Progenitor cell of endocrine pancreas (in vitro differentiated cells): ENCODE results near the gene SLC2A13. TPM values are rescaled to one million over a fixed set of nuclear protein-coding genes. Genes with fewer than 3 reads are reported as not detected.

Experiments used
- DNase-seq: peaks from one replicate; pipeline ENCODE4 v3.0.0; 2021; ENCODE audit warnings: low spot score; ENCODE audit not compliant: unreplicated experiment
- H3K27ac Mint-ChIP-seq: 2 replicates; pipeline ENCODE4 v1.8.0; 2021; ENCODE audit warnings: mild to moderate bottlenecking, moderate library complexity, mixed read lengths
- H3K27me3 Mint-ChIP-seq: 2 replicates; pipeline ENCODE4 v1.8.0; 2021; ENCODE audit warnings: mixed read lengths
- H3K36me3 Mint-ChIP-seq: 2 replicates; pipeline ENCODE4 v1.8.0; 2022; ENCODE audit warnings: mixed read lengths; ENCODE audit not compliant: insufficient read depth
- H3K4me1 Mint-ChIP-seq: 2 replicates; pipeline ENCODE4 v1.8.0; 2021; ENCODE audit warnings: low read depth, mixed read lengths
- H3K4me3 Mint-ChIP-seq: 2 replicates; pipeline ENCODE4 v1.8.0; 2021; ENCODE audit warnings: low read depth, mild to moderate bottlenecking, moderate library complexity, mixed read lengths
- H3K9me3 Mint-ChIP-seq: 2 replicates; pipeline ENCODE4 v1.8.0; 2021; ENCODE audit warnings: low read depth, mixed read lengths
- CTCF ChIP-seq: fragments of 200-600 bp; sonication (generic); IDR thresholded peaks from one replicate; pipeline ENCODE4 v1.5.0; 2021; ENCODE audit warnings: antibody characterized with exemption, mild to moderate bottlenecking; ENCODE audit not compliant: unreplicated experiment
- total RNA-seq: library from RNA; stranded (reverse); gene quantifications from 2 replicates; pipeline ENCODE4 v1.2.1, GENCODE V29; 2021

SLC2A13 gene
- total RNA-seq, 1 donor from 2014 or later = 7.4 TPM

- no peak overlapping the region for H3K4me3 Mint-ChIP-seq
- peaks cover 6% of the 10 kb centered on the region for H3K36me3 Mint-ChIP-seq
- DNase-seq = no peak
Measured at GRCh38 chr12:39780411-39780912, 325.4 kb downstream of the SLC2A13 start.

GRCh38 chr12:39779768-39780340 lies 326.0 kb downstream of the SLC2A13 start:
- Mint-ChIP-seq H3K27ac (no peak overlapping the region), H3K4me1 (peaks cover 15% of the 10 kb centered on the region), H3K4me3 (no peak overlapping the region), H3K27me3 (no peaks in the 10 kb centered on the region), H3K9me3 (peaks cover 4% of the 10 kb centered on the region), H3K36me3 (peaks cover 6% of the 10 kb centered on the region)
- DNase-seq = no peak
- TF ChIP-seq CTCF = no peak

More at GRCh38 chr12:39780411-39780912, 325.4 kb downstream of the SLC2A13 start:
- Mint-ChIP-seq H3K27ac (no peak overlapping the region), H3K9me3 (peaks cover 4% of the 10 kb centered on the region), H3K4me1 (peaks cover 15% of the 10 kb centered on the region), H3K27me3 (no peaks in the 10 kb centered on the region)
- TF ChIP-seq CTCF = no peak

- no peak overlapping the region for H3K4me3 Mint-ChIP-seq
- no peak for DNase-seq
- peaks cover 2% of the 10 kb centered on the region for H3K9me3 Mint-ChIP-seq
- no peak for TF ChIP-seq CTCF
- peaks cover 15% of the 10 kb centered on the region for H3K4me1 Mint-ChIP-seq
- no peaks in the 10 kb centered on the region for H3K27me3 Mint-ChIP-seq
- H3K27ac Mint-ChIP-seq = no peak overlapping the region
- H3K36me3 Mint-ChIP-seq = peaks cover under 1% of the 10 kb centered on the region
Measured at GRCh38 chr12:39777465-39777864, 328.4 kb downstream of the SLC2A13 start.

GRCh38 chr12:39773266-39773665 lies 332.6 kb downstream of the SLC2A13 start:
- H3K36me3 Mint-ChIP-seq = peaks cover 1% of the 10 kb centered on the region
- H3K4me1 Mint-ChIP-seq = peaks cover 3% of the 10 kb centered on the region
- DNase-seq = no peak
- no peak overlapping the region for H3K4me3 Mint-ChIP-seq
- no peaks in the 10 kb centered on the region for H3K9me3 Mint-ChIP-seq
- H3K27me3 Mint-ChIP-seq = no peaks in the 10 kb centered on the region
- no peak for TF ChIP-seq CTCF
- H3K27ac Mint-ChIP-seq = no peak overlapping the region

- no peaks in the 10 kb centered on the region for H3K9me3 Mint-ChIP-seq
- no peak overlapping the region for H3K27ac Mint-ChIP-seq
- no peak for TF ChIP-seq CTCF
- H3K4me1 Mint-ChIP-seq = peaks cover 3% of the 10 kb centered on the region
- no peak overlapping the region for H3K4me3 Mint-ChIP-seq
- no peaks in the 10 kb centered on the region for H3K27me3 Mint-ChIP-seq
- no peak for DNase-seq
- H3K36me3 Mint-ChIP-seq = peaks cover 1% of the 10 kb centered on the region
Measured at GRCh38 chr12:39772821-39773259, 333.0 kb downstream of the SLC2A13 start.
